Neural progenitor cell (in vitro differentiated cells): ENCODE data around the gene PTPRG. TPM values are rescaled to one million over a fixed set of nuclear protein-coding genes. Genes with fewer than 3 reads are reported as not detected.

ENCODE experiments used
- DNase-seq: peaks from one replicate; pipeline ENCODE4 v3.0.0-alpha.2; 2016; ENCODE audit warnings: low spot score
- H2AFZ ChIP-seq: fragments of 200-600 bp; sonication (generic); replicated peaks from 2 replicates; pipeline ENCODE4 v1.6.1; 2016; ENCODE audit warnings: antibody characterized with exemption
- H3F3A ChIP-seq: fragments of 200-600 bp; sonication (generic); 2 replicates; pipeline ENCODE4 v1.6.1; 2016; ENCODE audit warnings: antibody characterized with exemption, low read depth
- H3K27ac ChIP-seq: fragments of 200-600 bp; sonication (generic); 2 replicates; pipeline ENCODE4 v1.5.1; 2016; ENCODE audit warnings: mild to moderate bottlenecking
- H3K27me3 ChIP-seq: fragments of 200-600 bp; sonication (generic); 2 replicates; pipeline ENCODE4 v1.6.1; 2016; ENCODE audit warnings: mild to moderate bottlenecking, moderate library complexity
- H3K36me3 ChIP-seq: fragments of 200-600 bp; sonication (generic); 2 replicates; pipeline ENCODE4 v1.5.1; 2016
- H3K4me1 ChIP-seq: fragments of 200-600 bp; sonication (generic); 2 replicates; pipeline ENCODE4 v1.6.1; 2016; ENCODE audit warnings: mixed run types
- H3K4me2 ChIP-seq: fragments of 200-600 bp; sonication (generic); 2 replicates; pipeline ENCODE4 v1.6.1; 2016
- H3K4me3 ChIP-seq: fragments of 200-600 bp; sonication (generic); 2 replicates; pipeline ENCODE4 v1.5.1; 2016
- H3K79me2 ChIP-seq: fragments of 200-600 bp; sonication (generic); 2 replicates; pipeline ENCODE4 v1.6.1; 2016; ENCODE audit warnings: low read depth
- H3K9ac ChIP-seq: fragments of 200-600 bp; sonication (generic); 2 replicates; pipeline ENCODE4 v1.6.1; 2016
- H3K9me3 ChIP-seq: fragments of 200-600 bp; sonication (generic); 2 replicates; pipeline ENCODE4 v1.5.1; 2016; ENCODE audit warnings: low read depth
- H4K20me1 ChIP-seq: fragments of 200-600 bp; sonication (generic); 2 replicates; pipeline ENCODE4 v1.6.1; 2016; ENCODE audit warnings: low read depth
- H3K27ac Mint-ChIP-seq: 3 replicates; pipeline ENCODE4 v1.8.0; 2021; ENCODE audit warnings: mixed read lengths
- H3K27me3 Mint-ChIP-seq: 2 replicates; pipeline ENCODE4 v1.8.0; 2022; ENCODE audit warnings: low read depth, mild to moderate bottlenecking, inconsistent platforms, moderate library complexity, mixed read lengths; ENCODE audit not compliant: insufficient read depth
- H3K36me3 Mint-ChIP-seq: 3 replicates; pipeline ENCODE4 v1.8.0; 2021; ENCODE audit warnings: mixed read lengths
- H3K4me1 Mint-ChIP-seq: 3 replicates; pipeline ENCODE4 v1.8.0; 2021; ENCODE audit warnings: mixed read lengths
- H3K4me3 Mint-ChIP-seq: 3 replicates; pipeline ENCODE4 v1.8.0; 2021; ENCODE audit warnings: mild to moderate bottlenecking, moderate library complexity, mixed read lengths
- H3K9me3 Mint-ChIP-seq: 3 replicates; pipeline ENCODE4 v1.8.0; 2020; ENCODE audit warnings: mixed read lengths
- CTCF ChIP-seq: fragments of 200-600 bp; sonication (generic); IDR thresholded peaks from 2 replicates; pipeline ENCODE4 v1.5.1; 2017; ENCODE audit warnings: antibody characterized with exemption, mild to moderate bottlenecking
- EZH2 ChIP-seq: fragments of 200-600 bp; sonication (generic); IDR thresholded peaks from 2 replicates; pipeline ENCODE4 v1.6.1; 2017; ENCODE audit warnings: antibody characterized with exemption, mild to moderate bottlenecking, moderate library complexity
- EZH2phosphoT487 ChIP-seq: fragments of 200-600 bp; sonication (generic); IDR thresholded peaks from 2 replicates; pipeline ENCODE4 v1.6.1; 2017; ENCODE audit warnings: antibody characterized with exemption
- total RNA-seq: library from RNA; depleted of rRNA; stranded (reverse); fragments of >200 nt; gene quantifications from 2 replicates; pipeline ENCODE4 v1.2.3, GENCODE V29; 2015; ENCODE audit warnings: low replicate concordance

The PTPRG gene
- total RNA-seq, 1 donor from 2014 or later: 65.3 TPM

DNA sequence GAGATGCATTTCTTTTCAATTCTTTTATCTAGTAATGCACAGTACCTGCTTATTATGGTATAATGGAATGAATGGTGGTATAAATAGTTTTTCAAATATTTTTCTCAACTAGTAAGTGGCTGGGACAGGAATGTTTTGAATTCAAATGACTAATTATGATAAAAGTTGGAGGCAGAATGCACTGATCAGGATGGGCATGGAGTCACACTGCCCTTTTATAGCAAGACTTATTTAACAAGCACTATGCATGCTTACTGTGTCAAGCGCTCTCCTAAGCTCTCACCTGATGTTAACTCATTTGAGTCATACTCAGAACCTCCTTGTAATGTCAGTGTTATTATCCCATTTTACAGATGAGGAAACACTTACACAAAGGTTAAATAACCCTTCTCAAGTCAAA lies 590.2 kb downstream of the PTPRG start:
- H3K27me3 Mint-ChIP-seq: peaks cover 10% of the 10 kb centered on the region
- no peak for DNase-seq
- H2AFZ ChIP-seq: no peak overlapping the region
- H3K4me1 Mint-ChIP-seq: peaks cover 6% of the 10 kb centered on the region
- no peaks in the 10 kb centered on the region for H3K36me3 ChIP-seq
- H3K9me3 ChIP-seq: no peaks in the 10 kb centered on the region
- H3K9me3 Mint-ChIP-seq: no peaks in the 10 kb centered on the region
- H3K4me1 ChIP-seq: no peaks in the 10 kb centered on the region
- H3K4me3 ChIP-seq: no peak overlapping the region
- no peak for TF ChIP-seq CTCF
- TF ChIP-seq EZH2phosphoT487: no peak
- no peak for TF ChIP-seq EZH2
- H4K20me1 ChIP-seq: peaks cover 3% of the 10 kb centered on the region
- no peak overlapping the region for H3K4me3 Mint-ChIP-seq
- H3K27ac Mint-ChIP-seq: no peak overlapping the region
- no peak overlapping the region for H3K4me2 ChIP-seq
- H3K27me3 ChIP-seq: no peaks in the 10 kb centered on the region
- no peaks in the 10 kb centered on the region for H3K79me2 ChIP-seq
- H3K36me3 Mint-ChIP-seq: no peaks in the 10 kb centered on the region
- no peak overlapping the region for H3K9ac ChIP-seq
- H3K27ac ChIP-seq: no peak overlapping the region
- no peaks in the 10 kb centered on the region for H3F3A ChIP-seq

- H3K27me3 Mint-ChIP-seq: peaks cover 9% of the 10 kb centered on the region
- H3K4me3 Mint-ChIP-seq: no peak overlapping the region
- no peak for DNase-seq
- Histone ChIP-seq H4K20me1 (peaks cover 3% of the 10 kb centered on the region), H3K36me3 (no peaks in the 10 kb centered on the region), H3K4me1 (no peaks in the 10 kb centered on the region), H3F3A (no peaks in the 10 kb centered on the region), H3K4me2 (no peak overlapping the region), H3K4me3 (no peak overlapping the region), H3K9me3 (no peaks in the 10 kb centered on the region), H3K79me2 (no peaks in the 10 kb centered on the region), H3K27me3 (no peaks in the 10 kb centered on the region), H3K27ac (no peak overlapping the region), H2AFZ (no peak overlapping the region), H3K9ac (no peak overlapping the region)
- peaks cover 6% of the 10 kb centered on the region for H3K4me1 Mint-ChIP-seq
- H3K36me3 Mint-ChIP-seq: peaks cover 9% of the 10 kb centered on the region
- H3K27ac Mint-ChIP-seq: no peak overlapping the region
- no peak for TF ChIP-seq CTCF
- TF ChIP-seq EZH2phosphoT487: no peak
- TF ChIP-seq EZH2: no peak
- H3K9me3 Mint-ChIP-seq: no peaks in the 10 kb centered on the region
Measured at GRCh38 chr3:62153231-62153630, 591.9 kb downstream of the PTPRG start.

DNA sequence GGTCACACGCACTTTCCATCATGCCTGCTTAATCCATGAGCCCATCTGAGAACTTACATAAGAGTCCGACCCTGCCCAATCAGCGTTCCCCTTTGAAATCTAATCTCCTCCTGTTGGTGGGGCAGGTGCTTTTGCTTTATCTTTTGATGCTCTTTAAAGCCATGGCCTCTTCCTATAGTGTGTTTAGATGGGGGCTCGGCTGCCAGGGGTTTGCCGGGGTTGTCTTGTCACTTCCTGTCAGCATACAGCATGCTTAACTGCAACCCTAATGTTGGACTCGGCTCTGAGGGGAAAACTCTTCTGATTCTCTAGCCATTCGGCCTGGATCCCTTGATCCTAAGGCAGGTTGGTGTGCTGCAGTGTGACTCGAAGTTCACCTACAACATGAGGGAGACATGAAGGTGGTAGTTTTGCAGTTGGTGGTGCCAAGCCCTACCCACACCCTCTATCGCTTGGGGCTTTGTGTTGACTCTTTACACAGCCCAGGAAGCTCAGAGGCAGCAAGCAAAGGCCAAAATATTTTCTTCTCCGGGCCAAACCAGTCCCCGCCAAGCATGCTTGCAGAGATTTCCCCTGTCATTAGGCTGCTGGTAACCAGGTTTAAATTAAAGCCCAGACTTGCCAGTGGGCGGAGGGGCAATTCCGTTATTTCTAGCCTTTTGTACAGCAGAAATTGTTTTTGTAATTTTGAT lies 593.2 kb downstream of the PTPRG start:
- Histone ChIP-seq H3F3A (no peaks in the 10 kb centered on the region), H3K4me2 (no peak overlapping the region), H2AFZ (no peak overlapping the region), H3K79me2 (no peaks in the 10 kb centered on the region), H3K4me3 (no peak overlapping the region), H3K4me1 (no peaks in the 10 kb centered on the region), H3K9me3 (no peaks in the 10 kb centered on the region), H3K9ac (no peak overlapping the region), H4K20me1 (peaks cover 3% of the 10 kb centered on the region), H3K27ac (no peak overlapping the region), H3K27me3 (no peaks in the 10 kb centered on the region), H3K36me3 (no peaks in the 10 kb centered on the region)
- Mint-ChIP-seq H3K9me3 (no peaks in the 10 kb centered on the region), H3K36me3 (peaks cover 9% of the 10 kb centered on the region), H3K27me3 (peaks cover 7% of the 10 kb centered on the region), H3K4me1 (peaks cover 6% of the 10 kb centered on the region), H3K4me3 (no peak overlapping the region), H3K27ac (no peak overlapping the region)
- no peak for DNase-seq
- TF ChIP-seq EZH2: no peak
- TF ChIP-seq CTCF: no peak
- TF ChIP-seq EZH2phosphoT487: no peak
